Mucosa of rectum (tissue), 2 donors: ENCODE measurements around the gene BRINP3.

Experiments
- H3K27ac ChIP-seq, 2 donors: one replicate each; pipeline ENCODE4 v1.7.0; 2013; ENCODE audit warnings: inconsistent platforms in 2 of 2, low read depth in 2 of 2, low read length in 2 of 2
- H3K27me3 ChIP-seq, 2 donors: one replicate each; pipeline ENCODE4 v1.7.0; 2013; ENCODE audit warnings: low read length in 2 of 2; ENCODE audit not compliant: control insufficient read depth in 2 of 2, insufficient read depth in 2 of 2
- H3K36me3 ChIP-seq, 2 donors: one replicate each; pipeline ENCODE4 v1.7.0; 2013; ENCODE audit warnings: low read length in 2 of 2; ENCODE audit not compliant: control insufficient read depth in 2 of 2, insufficient read depth in 2 of 2
- H3K4me1 ChIP-seq, 2 donors: one replicate each; pipeline ENCODE4 v1.7.0; 2013; ENCODE audit warnings: low read length in 2 of 2, mild to moderate bottlenecking in 1 of 2; ENCODE audit not compliant: control insufficient read depth in 2 of 2, insufficient read depth in 2 of 2
- H3K4me3 ChIP-seq, 2 donors: one replicate each; pipeline ENCODE4 v1.7.0; 2013; ENCODE audit warnings: low read length in 2 of 2
- H3K9ac ChIP-seq, 2 donors: one replicate each; pipeline ENCODE4 v1.7.0; 2013; ENCODE audit warnings: low read length in 2 of 2, low read depth in 1 of 2, mild to moderate bottlenecking in 1 of 2
- H3K9me3 ChIP-seq, 2 donors: one replicate each; pipeline ENCODE4 v1.7.0; 2013; ENCODE audit warnings: low read length in 2 of 2; ENCODE audit not compliant: control insufficient read depth in 2 of 2
- donor health status: healthy.
- donor health status: Normal muscosa, but diverticular disease.

Gene BRINP3

DNA sequence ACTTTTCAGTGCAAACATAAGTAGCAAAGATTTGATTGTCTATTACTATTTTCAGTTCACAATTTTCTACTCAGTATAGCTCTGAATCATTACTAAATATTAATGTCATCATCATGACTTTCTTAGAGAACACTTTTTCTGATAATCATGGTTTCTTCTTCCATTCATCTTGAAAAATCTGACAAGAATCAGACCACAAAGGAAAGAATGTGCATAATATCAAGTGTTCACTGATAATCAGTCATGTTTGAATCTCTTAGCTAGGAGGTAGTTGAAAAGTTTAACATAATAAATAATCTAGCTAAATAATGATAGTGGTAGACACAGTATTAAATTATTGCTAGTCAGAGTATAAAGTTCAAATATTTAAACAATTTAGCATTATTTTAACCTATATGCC lies 133.2 kb downstream of the BRINP3 start:
- H3K4me1 ChIP-seq = no peaks in the 10 kb centered on the region

DNA sequence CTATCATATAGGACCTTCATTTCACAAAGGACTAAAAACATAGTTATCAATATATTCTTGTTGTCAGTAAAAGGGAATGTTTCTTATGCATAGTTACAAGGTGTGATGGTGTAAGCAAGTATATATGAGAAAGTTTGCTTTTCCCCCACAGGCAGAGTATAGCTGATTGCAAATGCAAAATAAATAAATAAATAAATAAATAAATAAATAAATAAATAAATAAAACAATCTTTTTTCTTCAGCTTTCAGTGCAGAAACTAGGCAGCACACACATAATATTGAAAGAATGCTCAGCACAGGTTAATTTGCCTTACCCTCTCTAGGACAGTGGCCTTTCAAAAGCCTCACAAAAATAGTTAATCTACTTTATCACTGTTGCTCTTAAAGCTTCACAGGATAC lies 138.8 kb downstream of the BRINP3 start:
- Histone ChIP-seq H3K9ac (no peak overlapping the region), H3K27ac (no peak overlapping the region), H3K36me3 (no peaks in the 10 kb centered on the region), H3K27me3 (no peaks in the 10 kb centered on the region), H3K9me3 (no peaks in the 10 kb centered on the region), H3K4me3 (no peak overlapping the region), H3K4me1 (no peaks in the 10 kb centered on the region)

More for the DNA sequence above, 133.2 kb downstream of the BRINP3 start:
- no peaks in the 10 kb centered on the region for H3K27me3 ChIP-seq
- H3K27ac ChIP-seq = no peak overlapping the region
- H3K36me3 ChIP-seq = no peaks in the 10 kb centered on the region
- no peak overlapping the region for H3K9ac ChIP-seq
- H3K4me3 ChIP-seq = no peak overlapping the region
- no peaks in the 10 kb centered on the region for H3K9me3 ChIP-seq

DNA sequence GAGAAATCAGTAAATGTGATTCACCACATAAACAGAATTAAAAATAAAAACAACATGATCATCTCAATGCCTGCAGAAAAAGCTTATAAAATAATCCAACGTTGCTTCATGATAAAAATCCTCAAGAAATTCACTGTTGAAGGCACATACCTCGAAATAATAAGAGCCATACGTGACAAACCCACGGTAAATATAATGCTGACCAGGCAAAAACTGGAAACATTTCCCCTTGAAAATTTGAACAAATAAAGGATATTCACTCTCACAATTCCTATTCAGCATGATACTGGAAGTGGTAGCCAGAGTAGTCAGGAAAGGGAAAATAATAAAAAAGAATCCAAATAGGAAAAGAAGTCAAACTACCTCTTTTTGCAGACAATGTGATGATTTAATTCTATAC lies 148.8 kb downstream of the BRINP3 start:
- Histone ChIP-seq H3K27me3 (no peaks in the 10 kb centered on the region), H3K9me3 (no peaks in the 10 kb centered on the region), H3K4me3 (no peak overlapping the region), H3K4me1 (no peaks in the 10 kb centered on the region), H3K27ac (no peak overlapping the region), H3K9ac (no peak overlapping the region), H3K36me3 (no peaks in the 10 kb centered on the region)

DNA sequence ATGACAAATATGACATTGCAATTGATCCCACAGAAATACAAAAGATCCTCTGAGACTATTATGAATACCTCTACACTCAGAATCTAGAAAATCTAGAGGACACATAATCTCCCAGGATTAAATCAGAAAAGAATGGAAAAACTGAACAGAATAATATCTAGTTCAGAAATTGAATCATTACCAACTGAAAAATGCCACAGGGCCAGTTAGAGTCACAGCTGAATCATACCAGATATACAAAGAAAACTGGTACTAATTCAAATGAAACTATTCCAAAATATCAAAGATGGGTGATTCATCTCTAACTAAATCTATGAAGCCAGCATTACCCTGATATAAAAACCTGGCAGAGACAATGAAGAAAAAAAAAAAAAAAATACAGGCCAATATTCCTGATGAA lies 149.3 kb downstream of the BRINP3 start:
- Histone ChIP-seq H3K27ac (no peak overlapping the region), H3K9ac (no peak overlapping the region), H3K36me3 (no peaks in the 10 kb centered on the region), H3K27me3 (no peaks in the 10 kb centered on the region), H3K4me3 (no peak overlapping the region), H3K9me3 (no peaks in the 10 kb centered on the region), H3K4me1 (no peaks in the 10 kb centered on the region)

DNA sequence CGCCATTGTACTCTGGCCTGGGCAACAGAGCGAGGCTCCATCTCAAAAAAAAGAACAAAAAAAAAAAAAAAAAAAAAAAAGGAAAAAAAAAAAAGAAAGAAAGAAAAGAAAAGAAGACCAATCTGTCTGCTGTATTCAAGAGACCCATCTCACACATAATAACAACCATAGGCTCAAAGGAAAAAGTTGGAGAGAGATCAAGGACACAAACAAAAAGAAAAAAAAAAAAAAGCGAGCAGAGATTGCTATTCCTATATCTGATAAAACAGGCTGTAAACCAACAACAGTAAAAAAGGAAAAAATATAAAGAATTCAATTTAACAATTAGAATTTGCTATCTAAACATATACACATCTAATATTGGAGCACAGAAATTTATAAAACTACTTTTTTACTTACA lies 150.4 kb downstream of the BRINP3 start:
- H3K36me3 ChIP-seq = no peaks in the 10 kb centered on the region

DNA sequence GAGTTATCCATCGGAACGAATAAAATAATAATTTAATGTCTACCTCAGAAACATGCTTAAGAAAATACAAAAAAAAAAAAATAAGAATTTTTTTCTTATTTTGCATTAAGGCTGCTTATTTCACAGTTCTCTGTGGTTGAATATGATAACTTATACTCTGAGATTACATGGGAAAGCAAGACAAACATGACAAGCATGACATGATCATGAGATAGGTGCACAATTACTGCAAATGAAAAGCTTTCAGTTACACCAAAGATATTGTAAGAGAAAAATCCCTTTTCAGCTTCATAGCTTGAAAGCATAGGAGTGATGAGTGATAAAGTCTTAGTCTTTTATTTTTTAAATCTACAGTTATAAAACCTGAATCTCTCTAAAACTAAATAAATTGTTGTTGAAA lies 154.1 kb downstream of the BRINP3 start:
- no peaks in the 10 kb centered on the region for H3K27me3 ChIP-seq
- no peak overlapping the region for H3K9ac ChIP-seq
- H3K27ac ChIP-seq = no peak overlapping the region
- H3K36me3 ChIP-seq = no peaks in the 10 kb centered on the region
- H3K9me3 ChIP-seq = no peaks in the 10 kb centered on the region
- H3K4me3 ChIP-seq = no peak overlapping the region
- H3K4me1 ChIP-seq = no peaks in the 10 kb centered on the region

More for the DNA sequence above, 150.4 kb downstream of the BRINP3 start:
- Histone ChIP-seq H3K4me1 (no peaks in the 10 kb centered on the region), H3K4me3 (no peak overlapping the region), H3K9ac (no peak overlapping the region), H3K9me3 (no peaks in the 10 kb centered on the region), H3K27me3 (no peaks in the 10 kb centered on the region), H3K27ac (no peak overlapping the region)

DNA sequence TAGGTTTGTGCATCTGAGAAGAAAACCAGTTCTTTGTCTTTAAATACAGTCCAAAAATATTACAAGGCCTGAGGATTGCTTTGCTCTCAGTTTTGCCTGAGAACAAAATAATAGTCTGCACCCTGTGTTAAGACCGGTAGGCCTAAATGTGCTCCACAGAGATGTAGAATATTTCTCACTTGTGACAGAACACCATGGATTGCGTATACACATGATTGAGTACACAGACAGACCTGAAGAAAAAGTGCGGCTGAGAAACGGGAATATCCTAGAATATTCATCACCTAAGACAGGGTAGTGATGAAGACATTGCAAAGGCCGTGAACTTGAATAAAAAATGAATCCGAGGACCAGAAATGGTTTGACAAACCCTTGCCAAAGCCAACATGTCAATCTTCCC lies 155.4 kb downstream of the BRINP3 start:
- Histone ChIP-seq H3K27me3 (no peaks in the 10 kb centered on the region), H3K27ac (no peak overlapping the region), H3K9ac (no peak overlapping the region), H3K9me3 (no peaks in the 10 kb centered on the region), H3K4me3 (no peak overlapping the region), H3K4me1 (no peaks in the 10 kb centered on the region), H3K36me3 (no peaks in the 10 kb centered on the region)

DNA sequence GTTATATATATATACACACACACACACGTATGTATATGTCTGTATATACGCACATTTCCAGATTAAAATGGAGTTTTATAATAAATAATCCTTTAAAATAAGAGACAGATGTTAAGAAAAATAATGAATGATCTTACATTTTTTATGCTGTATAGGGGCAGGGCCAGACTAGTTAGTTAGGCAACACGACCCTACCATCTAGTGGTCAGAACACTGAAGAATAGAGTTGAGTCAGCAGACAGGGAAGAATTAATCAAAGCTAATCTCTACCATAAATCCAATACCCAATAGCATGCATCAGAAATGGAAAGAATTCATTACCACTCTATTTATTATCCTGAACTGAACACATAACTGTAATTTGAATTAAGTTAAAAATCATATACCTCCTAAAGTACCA lies 156.7 kb downstream of the BRINP3 start:
- H3K9me3 ChIP-seq = no peaks in the 10 kb centered on the region
- no peaks in the 10 kb centered on the region for H3K4me1 ChIP-seq
- H3K9ac ChIP-seq = no peak overlapping the region
- H3K27ac ChIP-seq = no peak overlapping the region
- H3K36me3 ChIP-seq = no peaks in the 10 kb centered on the region
- H3K4me3 ChIP-seq = no peak overlapping the region
- H3K27me3 ChIP-seq = no peaks in the 10 kb centered on the region

DNA sequence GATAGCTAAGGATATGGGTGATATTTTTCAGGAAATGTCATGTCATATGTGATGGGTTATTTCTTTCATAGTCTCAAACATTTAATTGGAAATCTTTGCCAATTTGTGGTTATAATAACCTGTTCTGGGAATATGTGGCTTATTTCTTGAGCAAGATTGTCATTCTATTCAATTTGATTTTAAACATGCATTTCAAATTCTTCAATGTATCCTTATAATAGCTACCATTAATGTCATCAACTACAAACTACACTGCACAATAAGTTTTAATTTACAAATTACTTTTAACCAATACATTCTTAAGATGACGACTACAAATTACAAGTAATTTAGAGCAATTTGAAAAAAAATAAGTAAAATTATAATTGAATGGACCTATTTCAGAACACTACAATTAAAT lies 164.9 kb downstream of the BRINP3 start:
- no peaks in the 10 kb centered on the region for H3K9me3 ChIP-seq
- no peak overlapping the region for H3K4me3 ChIP-seq
- no peaks in the 10 kb centered on the region for H3K4me1 ChIP-seq
- no peak overlapping the region for H3K9ac ChIP-seq
- no peak overlapping the region for H3K27ac ChIP-seq
- no peaks in the 10 kb centered on the region for H3K27me3 ChIP-seq
- no peaks in the 10 kb centered on the region for H3K36me3 ChIP-seq

DNA sequence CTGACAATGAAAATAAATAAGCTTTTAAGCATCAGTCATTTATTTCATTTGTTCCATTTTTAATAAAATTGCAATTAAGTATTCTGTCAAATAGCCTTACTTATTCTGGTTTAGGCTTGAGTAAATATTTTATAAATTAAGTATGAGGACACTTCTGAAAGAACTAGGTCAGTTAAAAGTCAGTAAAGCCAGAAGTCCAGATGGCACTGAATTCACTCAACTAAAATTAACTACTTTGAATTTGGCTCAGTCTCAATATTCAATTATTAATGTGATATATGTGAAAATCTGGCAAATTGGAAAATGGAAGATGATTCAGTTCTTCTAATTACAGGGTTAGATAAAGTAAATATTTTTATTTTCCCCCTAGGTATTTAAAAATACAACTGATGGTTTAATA lies 174.2 kb downstream of the BRINP3 start:
- H3K27ac ChIP-seq = no peak overlapping the region

DNA sequence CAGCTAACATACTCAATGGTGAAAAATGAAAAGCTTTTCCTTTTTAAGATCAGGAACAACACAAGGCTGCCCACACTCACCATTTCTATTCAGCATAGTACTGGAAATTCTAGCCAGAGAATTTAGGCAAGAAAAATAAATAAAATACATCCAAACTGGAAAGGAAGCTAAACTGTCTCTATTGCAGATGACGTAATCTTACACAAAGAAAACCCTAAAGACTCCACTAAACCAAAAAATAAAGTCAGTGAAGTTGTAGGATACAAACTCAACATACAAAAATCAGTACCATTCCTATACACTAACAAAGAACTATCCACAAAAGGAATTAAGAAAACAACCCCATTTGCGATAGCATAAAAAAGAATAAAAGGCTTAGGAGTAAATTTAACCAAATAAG lies 181.2 kb downstream of the BRINP3 start:
- Histone ChIP-seq H3K4me1 (no peaks in the 10 kb centered on the region), H3K4me3 (no peak overlapping the region), H3K27ac (no peak overlapping the region), H3K27me3 (no peaks in the 10 kb centered on the region), H3K9me3 (no peaks in the 10 kb centered on the region), H3K36me3 (no peaks in the 10 kb centered on the region), H3K9ac (no peak overlapping the region)

More for the DNA sequence above, 174.2 kb downstream of the BRINP3 start:
- no peaks in the 10 kb centered on the region for H3K4me1 ChIP-seq
- no peaks in the 10 kb centered on the region for H3K9me3 ChIP-seq
- H3K9ac ChIP-seq = no peak overlapping the region
- no peak overlapping the region for H3K4me3 ChIP-seq
- no peaks in the 10 kb centered on the region for H3K27me3 ChIP-seq
- H3K36me3 ChIP-seq = no peaks in the 10 kb centered on the region
